Ovary (tissue), 3 donors: Measurements from ENCODE around the gene MROH8.

Experiments
- CTCF ChIP-seq, 3 donors: fragments of 450-650 bp in 2 of 3; fragments of 200-600 bp in 1 of 3; IDR thresholded peaks; one replicate each; pipeline versions ENCODE4 v1.5.1 to v1.8.0; 2016 to 2022; ENCODE audit warnings: antibody characterized with exemption in 3 of 3, mild to moderate bottlenecking in 1 of 3
- EP300 ChIP-seq: sonication (generic); formaldehyde crosslinking; IDR thresholded peaks from one replicate; pipeline ENCODE4 v1.6.1; 2017; ENCODE audit warnings: antibody characterized with exemption
- POLR2A ChIP-seq: fragments of 450-650 bp; IDR thresholded peaks from one replicate; pipeline ENCODE4 v1.6.1; 2017; ENCODE audit warnings: antibody characterized with exemption, mild to moderate bottlenecking, moderate library complexity
- donor health status: DM: no; HTN: no; CAD: no.

- TF ChIP-seq CTCF (IDR thresholded peaks at IDR 0.05), result no peak
- TF ChIP-seq EP300, result no peak
- no peak for TF ChIP-seq POLR2A
Observed at GRCh38 chr20:37160683-37161082, 18.7 kb downstream of the MROH8 start.
